ENCODE measurements around the gene VSX1.

VSX1 gene

GRCh38 chr20:25087186-25087929 is 5.4 kb upstream of the VSX1 start:
- DNase-seq (ENCODE audit: low read depth), result no peak

- no peak for DNase-seq (ENCODE audit: low read depth)
Observed at GRCh38 chr20:25085756-25086495, 4.0 kb upstream of the VSX1 start.

GRCh38 chr20:25084626-25085187 is 2.8 kb upstream of the VSX1 start:
- no peak for DNase-seq (ENCODE audit: low read depth)

- DNase-seq (ENCODE audit: low read depth), result no peak
Observed at GRCh38 chr20:25083773-25084625, 2.1 kb upstream of the VSX1 start.

- no peak for DNase-seq (ENCODE audit: low read depth)
Observed at GRCh38 chr20:25083141-25083772, 1.3 kb upstream of the VSX1 start.

GRCh38 chr20:25082498-25082873 is 545 bp upstream of the VSX1 start:
- DNase-seq (ENCODE audit: low read depth), result no peak

GRCh38 chr20:25081065-25081729 is 744 bp downstream of the VSX1 start:
- DNase-seq (ENCODE audit: low read depth), result peak; percentile 25

- no peak for DNase-seq (ENCODE audit: low read depth)
Observed at GRCh38 chr20:25079171-25079570, 2.8 kb downstream of the VSX1 start.

GRCh38 chr20:25078662-25079061 is 3.3 kb downstream of the VSX1 start:
- DNase-seq (ENCODE audit: low read depth), result no peak

- DNase-seq (ENCODE audit: low read depth), result no peak
Observed at GRCh38 chr20:25077610-25078169, 4.3 kb downstream of the VSX1 start.

- no peak for DNase-seq (ENCODE audit: low read depth)
Observed at GRCh38 chr20:25076731-25077609, 5.0 kb downstream of the VSX1 start.

GRCh38 chr20:25076201-25076600 is 5.7 kb downstream of the VSX1 start:
- no peak for DNase-seq (ENCODE audit: low read depth)

GRCh38 chr20:25073544-25073943 is 8.4 kb downstream of the VSX1 start:
- DNase-seq (ENCODE audit: low read depth), result no peak

GRCh38 chr20:25072226-25072811 is 9.6 kb downstream of the VSX1 start:
- DNase-seq (ENCODE audit: low read depth), result no peak

GRCh38 chr20:25071734-25072133 is 10.2 kb downstream of the VSX1 start:
- DNase-seq (ENCODE audit: low read depth), result no peak

- DNase-seq (ENCODE audit: low read depth), result no peak
Observed at GRCh38 chr20:25070821-25071473, 11.0 kb downstream of the VSX1 start.

GRCh38 chr20:25067102-25067987 is 14.6 kb downstream of the VSX1 start:
- DNase-seq (ENCODE audit: low read depth), result no peak

- no peak for DNase-seq (ENCODE audit: low read depth)
Observed at GRCh38 chr20:25066386-25066785, 15.6 kb downstream of the VSX1 start.

Data from T follicular helper cell (primary cell).